ENCODE data around the gene ADAMTS17.

- TF ChIP-seq CTCF (IDR thresholded peaks at IDR 0.05 in 4 of 5, conservative IDR thresholded peaks at IDR 0.05 in 1 of 5), result no peak
- TF ChIP-seq POLR2A (IDR thresholded peaks at IDR 0.05), result no peak
These were observed 308.5 kb downstream of the ADAMTS17 start for GRCh38 chr15:100033140-100033857.
